ENCODE results near the gene METTL13.

- TF ChIP-seq EZH2 (IDR thresholded peaks at IDR 0.05; ENCODE audit: low read depth, low read length, severe bottlenecking) (no peak), POLR2A (IDR thresholded peaks at IDR 0.05; ENCODE audit: control extremely low read depth in 1 of 2, low read depth in 2 of 2, low read length in 2 of 2) (no peak), CBX5 (IDR thresholded peaks at IDR 0.05; ENCODE audit: low read depth, low read length) (no peak), POLR2AphosphoS5 (IDR thresholded peaks at IDR 0.05; ENCODE audit: low read depth, low read length) (no peak), NANOG (IDR thresholded peaks at IDR 0.05; ENCODE audit: insufficient read depth, low read depth, low read length, poor library complexity, severe bottlenecking) (no peak), MAX (IDR thresholded peaks at IDR 0.05) (no peak), BACH1 (IDR thresholded peaks at IDR 0.05; ENCODE audit: low read length) (no peak), TEAD4 (IDR thresholded peaks at IDR 0.05; ENCODE audit: low read depth, low read length) (no peak), SAP30 (IDR thresholded peaks at IDR 0.05; ENCODE audit: insufficient read depth, insufficient replicate concordance, low read length) (no peak), RAD21 (IDR thresholded peaks at IDR 0.05 in 1 of 2, conservative IDR thresholded peaks at IDR 0.05 in 1 of 2; ENCODE audit: low read depth in 2 of 2, low read length in 2 of 2) (no peak), CTCF (IDR thresholded peaks at IDR 0.05; ENCODE audit: control extremely low read depth in 1 of 3, insufficient read depth in 1 of 3, low read depth in 1 of 3, low read length in 3 of 3) (no peak)
Observed at GRCh38 chr1:171784784-171785183, 3.3 kb downstream of the METTL13 start.
